Measurements from ENCODE around the gene TMEM132D.
"Not testable (repeated sequence)": the region's sequence is repeated elsewhere in the genome, so short reads cannot be mapped to it uniquely, and the experiment has no call there.

Gene TMEM132D

DNA sequence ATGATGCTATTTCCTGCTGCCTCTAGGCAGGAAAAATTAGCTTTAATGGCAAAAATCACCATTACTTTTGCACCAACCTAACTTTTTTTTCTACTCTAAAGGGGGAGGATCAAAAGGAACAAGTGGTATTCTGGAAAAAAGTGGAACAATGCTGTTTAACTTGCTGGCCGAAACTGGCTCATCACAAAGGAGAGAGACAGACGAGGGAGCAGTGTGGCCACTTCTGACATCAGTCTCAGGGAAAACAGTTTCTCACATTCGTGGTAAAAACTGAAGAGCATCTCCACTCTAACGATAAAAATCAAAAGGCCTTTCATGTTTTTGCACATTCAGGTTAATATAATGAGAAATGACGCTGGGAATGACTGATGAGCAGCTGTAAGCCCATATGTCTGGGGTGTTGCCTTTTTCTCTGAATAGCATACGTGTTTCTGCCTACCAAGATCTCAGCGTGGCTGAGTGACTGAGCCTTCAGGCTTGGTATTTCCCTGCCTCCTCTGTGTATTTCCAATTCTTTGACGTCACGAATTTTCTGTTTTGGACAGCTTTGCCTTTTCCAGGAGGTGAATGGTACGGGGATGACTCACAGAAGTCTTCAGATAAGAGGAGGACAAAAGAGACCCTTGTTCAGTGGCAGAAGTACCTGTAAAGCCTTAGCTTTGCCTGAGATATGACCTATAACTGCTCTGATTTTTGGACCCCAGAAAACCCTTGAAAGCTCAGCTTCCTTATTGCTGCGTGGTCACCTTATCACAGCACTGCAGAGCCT lies 691.8 kb downstream of the TMEM132D start:
- DNase-seq, result no peak

DNA sequence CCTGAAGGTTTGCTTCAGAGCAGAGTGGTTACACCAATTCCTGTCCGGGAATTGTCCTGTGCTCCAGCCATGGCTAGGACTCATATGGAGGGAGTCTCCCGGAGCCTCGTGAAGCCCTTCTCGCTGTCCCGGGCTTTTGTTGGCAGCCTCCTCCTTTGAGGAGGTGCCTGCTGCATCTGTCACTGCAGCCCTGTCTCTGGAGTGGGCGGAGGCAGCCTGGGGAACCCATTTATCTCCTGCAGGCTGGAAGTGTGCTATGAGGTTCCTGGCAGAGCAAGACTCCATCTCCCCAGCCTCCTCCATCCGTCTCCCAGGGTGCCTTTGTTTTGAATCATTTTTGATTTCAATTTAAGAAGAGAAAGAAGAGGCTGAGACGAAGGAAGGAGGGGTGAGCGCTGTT lies 695.3 kb downstream of the TMEM132D start:
- no peak for DNase-seq

DNA sequence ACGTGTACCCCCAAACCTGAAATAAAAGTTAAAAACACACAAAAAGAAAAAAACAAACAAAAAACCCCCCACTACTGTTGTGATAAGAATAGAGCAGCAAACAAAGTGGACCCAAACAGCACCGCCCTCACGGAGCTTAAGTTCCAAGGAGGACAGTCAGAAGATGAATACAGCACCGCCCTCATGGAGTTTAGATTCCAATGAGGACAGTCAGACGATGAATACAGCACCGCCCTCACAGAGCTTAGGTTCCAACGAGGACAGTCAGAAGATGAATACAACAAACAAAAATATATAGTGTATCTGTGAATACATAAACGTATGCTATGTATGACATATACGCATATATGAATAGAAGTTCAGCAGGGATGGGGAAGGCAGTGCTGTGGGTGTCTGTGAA lies 696.7 kb downstream of the TMEM132D start:
- DNase-seq, result no peak

DNA sequence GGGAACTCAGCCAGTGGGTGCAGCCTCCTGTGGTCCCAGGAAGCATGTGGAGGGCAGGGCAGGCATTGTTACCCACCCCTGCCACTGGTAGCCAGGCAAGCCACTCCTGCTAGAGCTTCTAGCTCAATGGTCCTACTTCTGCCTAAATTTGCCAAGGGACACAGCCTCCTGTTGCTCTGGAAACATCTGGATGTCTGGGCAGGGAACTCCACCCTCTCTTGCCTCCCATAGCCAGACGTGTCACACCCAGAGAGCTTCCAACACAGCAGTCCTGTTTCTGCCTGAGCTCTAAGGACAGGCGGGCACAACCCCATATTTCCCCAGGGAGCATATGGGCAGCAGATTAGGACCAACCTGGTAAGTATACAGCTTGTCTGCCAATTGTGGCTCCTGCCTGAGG lies 700.4 kb downstream of the TMEM132D start:
- DNase-seq, result no peak

DNA sequence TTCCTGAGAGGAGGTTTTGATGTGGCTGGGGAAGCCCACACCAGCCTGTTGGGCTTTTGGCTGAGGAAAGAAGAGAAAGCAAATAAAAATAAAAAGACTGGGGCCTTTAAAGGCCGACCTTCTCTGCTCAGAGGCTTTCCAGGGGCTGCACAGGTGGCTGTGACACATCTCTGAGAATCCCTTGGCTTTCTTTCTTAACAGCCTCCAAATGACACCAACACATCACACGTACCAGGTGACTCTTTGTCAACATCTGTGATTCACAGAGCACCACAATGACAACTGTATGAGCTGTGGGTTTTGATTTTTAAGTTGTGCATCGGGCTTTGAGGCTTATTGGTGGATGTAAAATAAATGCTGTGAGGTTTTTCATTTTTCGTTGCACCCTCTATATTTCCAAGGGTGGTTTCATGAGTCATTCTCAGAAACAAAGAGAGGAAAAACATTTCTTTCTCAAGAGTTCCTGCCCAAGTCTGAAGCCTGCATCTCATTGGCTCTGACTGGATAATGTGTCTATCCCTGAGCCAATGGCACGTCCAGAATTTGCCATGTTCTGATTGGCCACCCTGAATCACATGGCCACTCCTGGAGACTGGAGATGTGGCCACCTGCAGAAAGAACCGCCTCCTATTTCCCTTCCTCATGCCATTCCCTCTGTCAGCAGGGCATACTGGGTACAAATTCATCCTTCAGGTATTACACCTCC lies 701.6 kb downstream of the TMEM132D start:
- no peak for DNase-seq

DNA sequence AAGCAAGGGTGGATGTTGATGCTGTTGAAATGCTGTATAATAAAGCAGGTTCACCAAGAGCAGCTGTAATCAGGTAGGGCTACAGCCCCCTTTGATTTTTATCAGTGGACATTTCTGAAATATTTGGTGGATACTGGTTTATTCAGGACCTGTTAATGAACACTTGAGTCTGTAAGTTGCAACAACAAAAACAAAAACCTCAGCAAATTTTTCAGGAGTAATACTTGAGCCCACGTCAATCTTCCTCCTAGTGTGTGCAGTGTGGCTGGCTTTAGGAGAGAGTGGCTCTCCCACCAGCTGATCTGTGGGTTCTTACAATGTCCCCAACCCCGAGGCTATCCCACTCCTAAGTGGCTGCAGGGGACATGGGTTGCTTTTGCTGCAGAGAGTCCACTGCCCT lies 702.8 kb downstream of the TMEM132D start:
- no peak for DNase-seq

DNA sequence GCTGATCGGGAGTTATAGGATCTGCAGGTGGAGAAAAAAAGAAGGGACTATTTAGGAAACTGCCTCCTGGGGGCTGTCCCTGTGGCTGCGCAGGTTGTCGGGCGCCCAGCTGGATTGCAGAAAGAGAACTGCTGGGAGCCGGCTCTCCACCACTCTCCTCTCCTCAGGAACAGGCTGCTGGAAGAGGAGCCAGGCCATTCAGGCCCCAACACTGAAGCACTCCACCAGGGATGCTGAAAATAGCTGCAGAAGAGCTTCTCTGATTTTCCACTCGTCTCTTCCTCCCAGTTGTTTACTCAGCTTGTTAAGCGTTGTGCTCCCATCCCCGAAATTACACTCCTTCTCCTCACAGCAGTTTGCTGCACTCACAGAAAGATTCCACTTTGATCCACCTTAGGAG lies 703.2 kb downstream of the TMEM132D start:
- DNase-seq, result no peak

DNA sequence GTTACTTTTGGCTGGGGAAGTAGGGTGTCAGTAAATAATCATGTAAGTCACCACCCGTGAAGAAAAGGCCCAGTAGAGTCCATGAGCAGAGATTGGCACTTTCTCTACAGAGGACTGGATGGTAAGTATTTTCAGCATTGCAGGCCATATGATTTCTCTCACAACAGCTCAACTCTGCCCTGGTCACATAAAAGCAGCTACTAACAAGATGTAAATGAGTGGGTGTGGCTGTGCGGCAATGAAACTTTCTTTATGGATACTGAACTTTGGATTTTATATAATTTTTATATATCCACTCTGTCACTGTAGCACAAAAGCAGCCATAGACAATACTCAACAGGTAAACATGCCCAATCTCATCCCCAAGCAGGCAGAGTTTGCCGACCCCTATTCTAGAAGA lies 706.9 kb downstream of the TMEM132D start:
- no peak for DNase-seq

DNA sequence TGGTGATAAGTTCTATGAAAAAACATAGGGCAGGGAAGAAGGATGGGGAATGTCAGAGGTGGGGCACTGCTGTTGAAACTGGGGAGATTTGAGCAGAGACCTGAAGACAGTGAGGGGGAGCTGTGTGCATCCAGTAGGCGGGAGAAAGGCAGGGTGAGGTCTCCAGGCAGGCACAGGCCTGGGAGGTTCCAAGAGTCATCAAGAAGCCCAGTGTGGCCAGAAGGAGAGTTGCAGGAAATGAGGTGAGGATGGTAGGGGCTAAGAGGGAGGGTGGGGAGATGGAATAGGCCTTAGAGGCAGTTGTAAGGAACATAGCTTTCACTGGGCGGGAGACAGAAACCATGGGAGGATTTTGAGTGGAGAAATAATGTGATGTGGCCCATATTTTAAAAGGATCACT lies 708.7 kb downstream of the TMEM132D start:
- DNase-seq, result peak; percentile 11

DNA sequence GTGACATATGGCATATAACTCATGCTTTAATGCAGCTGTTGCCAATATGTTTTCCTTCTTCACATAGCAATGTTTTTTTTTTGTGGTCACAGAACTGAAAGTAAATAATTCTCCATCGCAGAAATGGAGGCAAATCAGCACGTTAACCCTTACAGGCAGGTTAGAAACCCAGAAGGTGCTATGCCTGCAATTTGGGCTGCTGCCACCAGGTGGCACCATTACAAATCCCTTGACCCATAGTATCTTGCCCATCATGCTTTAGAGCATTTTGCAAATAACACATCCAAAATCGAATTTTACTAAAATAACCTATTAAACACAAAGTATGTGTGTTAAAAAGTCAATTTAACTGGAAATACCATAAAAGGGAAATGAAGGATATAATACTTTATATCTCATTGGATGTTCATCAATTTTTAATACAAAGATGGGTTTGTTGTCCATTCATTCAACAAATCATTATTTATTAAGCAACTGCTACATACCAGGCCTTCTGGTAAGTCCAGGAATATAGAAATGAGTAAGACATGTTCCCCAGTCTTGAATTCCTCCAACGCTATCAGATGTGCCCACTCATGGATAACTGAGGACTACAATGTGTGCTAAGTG lies 710.5 kb downstream of the TMEM132D start:
- peak; percentile 58 for DNase-seq

DNA sequence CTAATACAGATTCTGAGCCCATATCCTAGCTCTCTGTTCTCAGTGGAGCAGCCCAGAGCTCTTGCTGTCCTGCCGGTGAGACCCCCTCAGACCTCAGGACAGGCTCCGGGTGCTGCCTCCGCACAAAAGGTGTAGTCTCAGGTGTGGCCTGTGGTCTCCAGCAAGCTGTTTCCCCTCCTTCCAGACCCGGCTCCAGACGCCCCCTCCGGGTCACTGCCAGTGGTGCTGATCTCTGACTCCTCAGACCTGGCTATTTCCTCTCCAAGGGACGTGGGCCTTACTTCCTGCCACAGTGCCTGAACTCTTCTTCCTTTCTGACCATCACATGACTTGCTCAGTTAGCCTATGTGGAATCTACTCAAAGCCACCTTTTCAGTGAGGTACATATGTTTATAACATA lies 713.0 kb downstream of the TMEM132D start:
- DNase-seq, result peak; percentile 36

DNA sequence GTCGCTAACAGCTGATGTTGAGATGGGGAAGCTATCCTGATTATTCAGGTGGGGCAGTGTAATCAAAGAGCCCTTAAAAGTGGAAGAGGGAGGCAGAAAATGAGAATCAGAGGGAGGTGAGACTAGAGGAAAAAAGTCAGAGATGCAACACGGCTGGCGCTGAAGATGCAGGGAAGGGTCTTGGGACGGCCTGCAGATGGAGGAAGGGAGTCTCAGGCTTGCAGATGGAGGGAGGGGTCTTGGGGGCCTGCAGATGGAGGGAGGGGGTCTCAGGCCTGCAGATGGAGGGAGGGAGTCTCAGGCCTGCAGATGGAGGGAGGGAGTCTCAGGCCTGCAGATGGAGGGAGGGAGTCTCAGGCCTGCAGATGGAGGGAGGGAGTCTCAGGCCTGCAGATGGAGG lies 713.9 kb downstream of the TMEM132D start:
- DNase-seq, result not testable (repeated sequence)

DNA sequence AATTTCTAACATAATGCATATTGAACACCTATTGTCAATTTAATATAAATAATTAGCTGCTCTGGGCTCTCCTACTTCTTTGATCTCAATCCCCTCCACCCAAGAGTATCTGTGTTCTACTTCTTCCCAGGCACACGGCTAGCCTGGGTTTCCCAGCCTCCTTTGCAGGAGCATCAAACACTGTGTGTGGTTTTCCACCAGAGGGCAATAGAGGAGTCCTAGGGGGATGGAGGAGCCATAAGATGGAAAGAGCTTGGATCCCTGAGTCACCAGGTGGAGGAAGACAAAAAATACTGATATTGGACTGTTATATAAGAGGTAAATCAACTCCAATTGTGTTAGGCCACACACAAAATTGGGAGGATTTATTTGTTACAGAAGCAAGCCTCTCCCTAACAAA lies 716.9 kb downstream of the TMEM132D start:
- DNase-seq, result peak; percentile 68

DNA sequence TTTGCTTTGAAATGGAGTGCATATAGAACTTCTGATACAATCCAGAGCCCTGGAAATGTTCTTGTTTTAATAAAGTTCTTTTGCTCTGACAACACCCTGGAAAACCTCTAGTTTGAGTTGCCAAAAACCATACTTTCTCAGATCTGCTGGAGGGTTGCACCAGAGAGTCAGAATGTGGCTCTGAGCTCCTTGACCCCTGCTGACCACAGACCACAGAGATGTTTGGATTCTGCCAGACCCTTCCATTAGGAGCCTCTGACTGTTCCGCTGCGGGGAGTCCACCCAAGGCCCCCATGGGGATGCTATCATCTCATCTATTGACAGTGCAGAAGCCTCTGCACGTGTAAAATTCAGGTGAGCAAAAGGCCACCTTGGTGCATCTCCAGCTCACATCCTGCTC lies 718.0 kb downstream of the TMEM132D start:
- no peak for DNase-seq

DNA sequence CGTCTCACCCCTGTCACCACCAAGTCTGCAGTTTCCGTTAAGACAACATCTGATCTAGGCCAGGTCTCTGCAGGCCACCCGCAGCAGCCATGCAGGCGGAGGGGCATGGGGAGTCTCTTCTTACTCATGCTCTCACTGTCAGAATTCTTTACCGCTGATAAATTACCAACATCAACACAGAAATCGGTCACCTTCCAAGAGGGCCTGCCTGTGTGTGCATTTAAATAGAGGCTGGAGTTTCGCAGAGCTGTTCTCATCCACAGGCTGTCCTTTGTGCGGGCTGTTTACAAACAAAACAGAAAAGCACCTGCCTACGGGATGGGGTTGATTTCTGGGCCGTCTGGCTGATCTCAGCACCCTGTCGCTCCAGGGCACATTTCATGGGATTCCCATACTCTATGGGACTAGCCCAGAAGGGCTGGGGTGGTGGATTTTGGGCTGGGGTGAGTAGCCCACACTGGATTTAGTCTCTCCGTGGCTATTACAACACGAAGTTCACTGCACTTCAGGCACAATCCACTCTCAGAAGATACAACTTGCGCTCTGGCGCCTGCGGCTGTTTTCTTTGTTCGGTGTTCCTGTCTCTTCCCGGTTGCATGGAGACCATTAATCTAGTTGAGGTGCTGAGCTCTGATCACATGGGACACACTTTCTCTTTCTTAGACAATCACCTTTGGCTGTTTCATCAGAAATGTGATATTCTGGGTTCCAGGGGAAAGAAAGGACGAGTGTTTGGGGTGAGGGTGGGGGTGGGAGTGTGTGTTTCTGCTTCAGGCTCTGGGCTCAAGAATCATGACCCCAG lies 719.5 kb downstream of the TMEM132D start:
- no peak for DNase-seq

DNA sequence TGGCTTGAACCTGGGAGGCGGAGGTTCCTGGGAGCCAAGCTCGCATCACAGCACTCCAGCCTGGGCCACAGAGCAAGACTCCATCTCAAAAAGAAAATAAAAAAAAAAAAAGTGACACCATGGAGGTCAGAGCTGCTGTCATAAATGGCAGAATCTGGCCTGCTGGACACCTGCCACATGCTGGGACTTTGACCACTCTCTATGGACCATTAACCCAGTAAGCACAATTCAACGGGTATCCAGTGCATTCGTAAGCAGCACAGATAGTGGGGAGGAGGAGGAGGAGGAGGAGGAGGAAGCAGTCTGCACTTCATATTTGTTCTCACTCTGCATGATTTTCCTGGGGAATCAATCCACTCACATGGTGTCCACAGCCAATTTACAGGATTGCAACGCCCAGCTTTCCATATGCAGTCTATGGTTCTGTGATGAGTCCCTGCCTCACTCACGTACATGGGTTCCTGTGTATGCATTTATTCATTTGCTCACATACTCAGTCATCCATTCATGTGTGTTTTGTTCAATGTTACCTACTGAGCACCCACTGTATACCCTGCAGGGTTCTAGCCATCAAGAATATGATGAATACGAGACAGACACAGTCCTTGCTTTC lies 723.8 kb downstream of the TMEM132D start:
- no peak for DNase-seq

DNA sequence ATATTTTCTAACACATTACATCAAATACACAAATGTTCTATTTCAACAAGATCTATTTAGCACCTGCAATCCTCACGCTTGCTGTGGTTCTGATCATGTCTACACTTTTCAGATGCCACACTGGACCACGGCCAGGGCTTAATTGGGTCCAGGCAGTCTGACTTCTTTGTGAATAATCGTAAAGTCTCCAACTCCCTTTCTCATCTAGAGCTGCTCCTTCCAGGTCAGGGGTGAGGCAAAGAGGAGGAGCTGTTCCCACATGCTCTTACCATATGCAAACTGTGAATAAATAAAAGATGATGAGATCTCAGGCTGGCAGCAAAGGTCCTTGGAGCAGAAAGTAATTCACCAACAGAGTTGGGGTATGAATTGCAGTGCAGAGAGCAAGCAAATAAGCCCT lies 733.9 kb downstream of the TMEM132D start:
- no peak for DNase-seq

DNA sequence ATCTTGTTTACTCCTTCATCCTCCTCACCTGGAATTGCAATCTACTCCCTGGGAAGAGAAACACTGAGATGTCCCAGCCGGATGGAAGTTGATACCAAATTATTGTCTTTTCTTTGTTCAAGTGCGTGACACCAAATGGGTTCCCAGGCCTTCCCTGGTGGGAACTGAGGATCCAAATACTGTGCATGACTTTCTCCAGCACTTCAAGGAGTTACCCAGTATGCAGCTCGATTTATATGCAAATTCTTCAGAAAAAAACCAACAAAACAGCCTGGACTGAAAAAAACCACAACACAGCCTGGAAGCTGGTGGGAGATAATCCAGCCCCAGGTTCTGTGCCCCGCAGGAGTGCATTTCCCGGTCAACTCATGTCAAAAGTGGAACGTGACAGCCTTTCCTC lies 740.0 kb downstream of the TMEM132D start:
- DNase-seq, result no peak

DNA sequence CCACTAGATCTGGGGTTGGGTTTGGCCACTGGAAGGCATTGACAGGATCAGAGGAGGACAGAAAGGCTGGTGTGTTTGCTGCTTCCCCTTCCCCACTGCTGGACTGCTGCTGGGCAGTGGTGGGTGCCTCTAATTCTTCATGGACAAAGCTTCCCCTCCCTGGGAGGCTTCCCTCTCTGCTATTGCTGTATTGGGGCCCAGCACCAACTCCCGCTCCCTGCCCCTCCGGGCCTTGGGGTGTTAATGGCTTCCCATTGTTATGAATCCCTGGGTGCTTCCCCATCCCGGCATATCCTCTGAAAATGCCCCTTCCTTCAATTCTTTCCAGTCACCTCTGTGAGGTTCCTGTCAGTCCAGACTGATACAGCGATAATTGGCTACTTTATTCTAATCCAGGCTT lies 740.4 kb downstream of the TMEM132D start:
- peak; percentile 42 for DNase-seq

DNA sequence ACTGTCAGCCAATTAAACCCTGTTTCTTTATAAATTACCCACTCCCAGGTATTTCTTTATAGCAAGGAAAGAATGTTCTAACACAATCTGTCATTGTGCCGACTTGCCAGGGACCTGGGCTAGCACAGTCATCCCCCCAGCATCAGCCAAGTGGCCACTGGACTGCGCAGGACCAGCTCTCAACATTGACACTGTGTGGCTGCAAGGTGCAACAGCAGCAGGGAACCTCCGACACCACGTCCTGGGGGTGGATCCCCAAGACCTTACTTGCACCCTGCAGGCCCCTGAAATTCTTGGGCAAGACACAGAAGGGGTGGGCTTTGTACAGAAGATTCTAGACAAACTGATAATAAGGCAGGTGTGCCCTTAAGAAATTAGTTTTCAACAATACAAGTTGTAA lies 741.0 kb downstream of the TMEM132D start:
- no peak for DNase-seq

DNA sequence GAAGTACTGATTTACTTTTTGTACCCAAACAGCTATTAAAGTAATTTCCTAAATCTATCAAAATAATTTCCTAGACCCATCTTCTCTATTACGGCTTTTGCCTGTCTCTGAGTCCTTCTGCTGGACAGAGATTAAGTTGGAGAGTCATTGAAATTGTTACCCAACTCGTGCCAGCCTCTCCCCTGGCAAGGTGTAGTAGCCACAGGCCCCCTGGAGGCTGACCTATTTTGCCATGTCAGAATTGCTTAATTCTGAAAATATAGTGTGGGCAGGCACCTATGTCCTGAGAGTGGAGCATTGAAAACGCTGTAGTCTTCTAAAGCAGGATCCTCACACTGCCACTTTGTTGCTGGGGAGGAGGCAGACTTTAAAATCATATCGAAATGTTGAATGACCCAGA lies 742.3 kb downstream of the TMEM132D start:
- DNase-seq, result no peak

DNA sequence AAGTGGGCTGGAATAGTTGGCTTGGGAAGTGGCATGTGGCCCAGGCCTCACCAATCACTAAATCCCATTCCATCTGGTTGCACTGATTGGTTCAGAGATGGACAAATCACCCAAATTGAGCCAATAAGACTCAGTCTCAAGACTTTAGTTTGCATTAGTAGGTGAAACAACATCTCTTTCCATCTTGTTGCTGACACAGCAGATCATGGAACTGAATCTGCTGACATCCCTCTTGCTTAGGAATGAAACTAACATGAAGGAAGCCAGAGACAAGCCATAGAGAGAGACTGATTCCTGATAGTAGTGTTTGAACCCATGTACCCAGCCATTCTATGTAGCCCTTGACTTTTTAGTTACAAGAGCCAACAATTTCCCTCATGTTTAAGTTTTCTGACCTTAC lies 743.5 kb downstream of the TMEM132D start:
- DNase-seq, result no peak

Data from NCI-H82 (cell line).